Activated T-cell treated with anti-CD3 and anti-CD28 coated beads, Interleukin-2, amount 50 U/mL, for 72 hours (primary cell): ENCODE results near the gene SALL4. TPM values are rescaled to one million over a fixed set of nuclear protein-coding genes. Genes with fewer than 3 reads are reported as not detected.

Experiments
- ATAC-seq, 2 donors: fragments of 150-1000 bp; cut with Tn5 transposase; replicated peaks in 1 of 2; 2 replicates each; pipeline ENCODE4 v1.10.0; 2021; ENCODE audit warnings: moderate library complexity in 2 of 2, mild to moderate bottlenecking in 1 of 2
- DNase-seq, 2 donors: peaks; one replicate each; pipeline ENCODE4 v3.0.0; 2021 to 2022; ENCODE audit warnings: mixed read lengths in 1 of 2
- H3K27ac Mint-ChIP-seq: one replicate; pipeline ENCODE4 v1.8.0; 2022; ENCODE audit warnings: mild to moderate bottlenecking, moderate library complexity, mixed read lengths
- H3K27me3 Mint-ChIP-seq: one replicate; pipeline ENCODE4 v1.8.0; 2022; ENCODE audit warnings: low read depth, mixed read lengths
- H3K36me3 Mint-ChIP-seq, 2 donors: one replicate each; pipeline ENCODE4 v1.8.0; 2022; ENCODE audit warnings: mixed read lengths in 2 of 2, mild to moderate bottlenecking in 1 of 2; ENCODE audit not compliant: insufficient read depth in 2 of 2
- H3K4me1 Mint-ChIP-seq: one replicate; pipeline ENCODE4 v1.8.0; 2022; ENCODE audit warnings: low read depth, mixed read lengths
- H3K4me3 Mint-ChIP-seq, 2 donors: one replicate each; pipeline ENCODE4 v1.8.0; 2022; ENCODE audit warnings: mild to moderate bottlenecking in 2 of 2, mixed read lengths in 2 of 2, moderate library complexity in 2 of 2
- H3K9me3 Mint-ChIP-seq, 2 donors: one replicate each; pipeline ENCODE4 v1.8.0; 2022; ENCODE audit warnings: mixed read lengths in 2 of 2
- total RNA-seq, 2 donors: library from RNA; stranded (reverse); gene quantifications; one replicate each; pipeline ENCODE4 v1.2.3, GENCODE V29; 2022

Gene SALL4
- total RNA-seq, 2 donors from 2014 or later: 0.10 TPM; not detected in 1

DNA sequence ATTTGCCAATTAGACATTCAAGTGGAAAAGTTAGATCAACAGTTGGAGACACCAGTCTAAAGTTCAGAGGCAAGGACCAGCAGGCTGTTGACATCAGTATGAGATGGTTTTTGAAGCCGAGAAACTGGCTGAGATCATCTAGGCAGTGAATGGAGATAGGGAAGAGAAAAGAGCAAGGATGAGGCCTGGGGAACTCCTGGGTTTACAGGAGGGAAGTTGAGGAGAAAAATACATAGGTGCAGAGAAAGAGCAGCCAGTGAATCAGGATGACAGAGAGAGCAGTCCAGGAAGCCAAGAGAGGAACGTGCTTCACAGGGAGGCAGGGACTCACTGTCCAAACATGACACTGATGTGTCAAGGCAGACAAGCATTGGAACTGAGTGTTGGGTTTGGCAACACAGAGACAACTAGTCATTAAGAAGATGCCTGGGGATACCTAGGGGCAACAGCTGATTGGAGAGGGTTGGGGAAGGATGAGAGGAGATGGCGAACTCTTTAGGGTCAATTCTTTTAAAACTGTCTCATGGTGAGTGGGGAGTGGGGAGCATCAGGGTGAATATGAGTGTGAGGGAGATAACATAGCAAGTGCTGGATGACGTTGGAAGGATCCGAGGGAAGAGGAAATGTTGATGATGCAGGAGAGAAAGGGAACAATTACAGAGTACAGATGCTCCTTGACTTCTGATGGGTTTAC, 13.2 kb upstream of the SALL4 start:
- ATAC-seq (no peak), DNase-seq (no peak)
- Mint-ChIP-seq H3K4me3 (no peak overlapping the region), H3K4me1 (no peaks in the 10 kb centered on the region), H3K27ac (no peak overlapping the region), H3K36me3 (no peaks in the 10 kb centered on the region), H3K27me3 (no peaks in the 10 kb centered on the region), H3K9me3 (no peaks in the 10 kb centered on the region)

DNA sequence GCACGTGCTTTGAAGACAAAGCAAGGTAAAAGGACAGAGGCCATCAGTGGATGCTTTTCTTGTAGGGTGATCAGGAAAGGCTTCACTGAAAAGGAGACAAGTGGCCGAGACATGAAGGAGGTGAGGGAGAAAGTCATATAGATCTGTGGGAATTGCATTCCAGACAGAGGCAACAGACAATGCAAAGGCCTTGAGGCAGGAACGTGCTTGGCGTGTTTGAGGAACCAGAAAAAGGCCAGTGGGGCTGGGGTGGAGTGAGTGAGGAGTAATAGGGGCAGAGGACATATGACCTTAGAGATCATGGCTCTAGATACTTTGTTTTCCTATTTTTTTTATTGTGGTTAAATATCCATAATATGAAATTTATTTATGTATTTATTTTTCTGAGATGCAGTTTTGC, 10.5 kb upstream of the SALL4 start:
- H3K27me3 Mint-ChIP-seq: no peaks in the 10 kb centered on the region
- H3K4me3 Mint-ChIP-seq: no peak overlapping the region
- no peak for ATAC-seq
- no peaks in the 10 kb centered on the region for H3K9me3 Mint-ChIP-seq
- no peaks in the 10 kb centered on the region for H3K4me1 Mint-ChIP-seq
- H3K27ac Mint-ChIP-seq: no peak overlapping the region
- no peak for DNase-seq
- H3K36me3 Mint-ChIP-seq: no peaks in the 10 kb centered on the region

DNA sequence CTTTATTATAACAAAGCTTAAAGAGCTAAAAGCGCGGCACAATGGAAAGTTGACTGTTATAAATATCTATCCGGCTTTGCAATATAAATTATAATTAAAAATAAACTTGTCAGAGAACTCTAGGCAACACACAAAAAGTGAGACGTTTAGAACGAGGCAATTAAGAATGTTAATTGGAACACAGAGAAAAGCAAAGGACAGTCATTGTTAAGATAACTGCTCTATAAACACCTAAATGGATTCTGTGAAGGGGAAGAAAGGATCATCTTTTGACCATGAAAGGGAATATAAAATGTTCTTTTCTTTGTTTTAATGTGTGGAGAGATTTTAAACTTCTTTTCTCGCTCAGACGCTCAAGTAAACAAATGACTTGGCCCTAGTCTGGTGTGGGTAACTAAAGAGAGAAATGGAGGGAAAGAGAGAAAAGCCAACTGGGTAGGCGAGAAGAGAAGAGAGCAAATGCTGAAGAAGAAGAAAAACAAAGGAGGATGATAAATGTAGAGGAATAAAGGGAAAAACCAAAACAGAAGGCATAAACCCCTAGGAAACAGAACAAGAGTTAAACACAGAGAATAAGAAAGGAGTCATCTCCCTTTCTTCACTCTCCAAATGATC, 9.3 kb upstream of the SALL4 start:
- no peak for ATAC-seq
- H3K27ac Mint-ChIP-seq: no peak overlapping the region
- DNase-seq: no peak
- H3K36me3 Mint-ChIP-seq: no peaks in the 10 kb centered on the region
- no peaks in the 10 kb centered on the region for H3K4me1 Mint-ChIP-seq
- H3K9me3 Mint-ChIP-seq: no peaks in the 10 kb centered on the region
- H3K4me3 Mint-ChIP-seq: no peak overlapping the region
- no peaks in the 10 kb centered on the region for H3K27me3 Mint-ChIP-seq

- ATAC-seq: no peak
- DNase-seq: no peak
- H3K27me3 Mint-ChIP-seq: peaks cover 2% of the 10 kb centered on the region
- H3K27ac Mint-ChIP-seq: no peak overlapping the region
- H3K9me3 Mint-ChIP-seq: no peaks in the 10 kb centered on the region
- no peaks in the 10 kb centered on the region for H3K36me3 Mint-ChIP-seq
- H3K4me3 Mint-ChIP-seq: no peak overlapping the region
- H3K4me1 Mint-ChIP-seq: no peaks in the 10 kb centered on the region
Measured at GRCh38 chr20:51811042-51811355, 8.7 kb upstream of the SALL4 start.

- ATAC-seq (no peak), DNase-seq (no peak)
- Mint-ChIP-seq H3K4me3 (no peak overlapping the region), H3K27ac (no peak overlapping the region), H3K9me3 (no peaks in the 10 kb centered on the region), H3K27me3 (peaks cover 7% of the 10 kb centered on the region), H3K4me1 (no peaks in the 10 kb centered on the region), H3K36me3 (no peaks in the 10 kb centered on the region)
Measured at GRCh38 chr20:51810155-51811041, 8.1 kb upstream of the SALL4 start.

- no peak overlapping the region for H3K4me3 Mint-ChIP-seq
- no peaks in the 10 kb centered on the region for H3K36me3 Mint-ChIP-seq
- H3K4me1 Mint-ChIP-seq: no peaks in the 10 kb centered on the region
- H3K27me3 Mint-ChIP-seq: peaks cover 23% of the 10 kb centered on the region
- ATAC-seq (no peak), DNase-seq (no peak)
- H3K27ac Mint-ChIP-seq: no peak overlapping the region
- no peaks in the 10 kb centered on the region for H3K9me3 Mint-ChIP-seq
Measured at GRCh38 chr20:51807720-51808250, 5.5 kb upstream of the SALL4 start.

DNA sequence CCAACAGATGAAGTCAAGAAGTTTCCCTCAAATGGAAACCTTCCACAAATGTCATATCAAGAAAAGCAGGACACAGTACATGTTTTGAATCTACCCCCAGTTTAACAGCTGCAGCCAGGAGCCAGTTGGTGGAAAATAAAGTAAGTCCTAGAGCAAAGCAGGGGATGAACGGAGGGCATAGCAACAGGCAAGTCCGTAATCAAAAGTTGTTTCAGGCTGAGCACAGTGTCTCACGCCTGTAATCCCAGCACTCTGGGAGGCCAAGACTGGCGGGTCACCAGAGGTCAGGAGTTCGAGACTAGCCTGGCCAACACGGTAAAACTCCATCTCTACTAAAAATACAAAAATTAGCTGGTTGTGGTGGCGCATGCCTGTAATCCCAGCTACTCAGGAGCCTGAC, 2.4 kb upstream of the SALL4 start:
- ATAC-seq: no peak
- H3K4me3 Mint-ChIP-seq: no peak overlapping the region
- no peaks in the 10 kb centered on the region for H3K36me3 Mint-ChIP-seq
- H3K9me3 Mint-ChIP-seq: no peaks in the 10 kb centered on the region
- H3K27me3 Mint-ChIP-seq: peaks cover 51% of the 10 kb centered on the region
- H3K27ac Mint-ChIP-seq: no peak overlapping the region
- peaks cover 5% of the 10 kb centered on the region for H3K4me1 Mint-ChIP-seq
- no peak for DNase-seq

DNA sequence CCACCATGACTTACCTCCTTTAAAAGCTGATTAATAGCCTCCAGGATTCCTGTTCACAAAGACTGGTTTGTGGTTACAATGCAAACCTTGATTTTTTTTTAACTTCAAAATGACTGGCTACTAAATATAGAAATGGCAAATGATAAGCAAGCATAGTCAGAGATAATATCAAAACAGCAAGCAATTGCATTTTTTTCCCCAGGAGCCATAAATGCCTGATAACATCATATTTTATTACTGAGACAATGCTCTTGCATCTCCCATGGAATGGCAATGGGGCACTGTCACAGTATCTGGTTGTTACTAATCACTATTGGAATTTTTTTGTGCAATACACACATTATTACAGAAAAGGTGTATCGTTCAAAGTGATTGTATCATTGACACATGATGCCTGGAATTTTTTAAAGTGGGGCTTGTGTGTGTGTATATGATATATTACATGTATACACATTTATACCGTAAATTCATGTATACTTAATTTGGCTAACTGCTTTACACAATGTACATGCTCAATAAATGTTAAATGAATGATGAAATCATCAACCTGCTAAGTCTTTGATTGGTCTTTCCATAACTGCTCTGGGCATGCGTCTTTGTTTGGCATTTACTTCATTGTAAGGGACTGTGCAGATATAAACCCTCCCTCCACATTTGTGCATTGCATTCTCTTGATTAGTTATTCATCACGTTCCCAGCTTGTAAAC, 980 bp upstream of the SALL4 start:
- no peak for DNase-seq
- peaks cover 65% of the 10 kb centered on the region for H3K27me3 Mint-ChIP-seq
- H3K27ac Mint-ChIP-seq: no peak overlapping the region
- no peaks in the 10 kb centered on the region for H3K9me3 Mint-ChIP-seq
- ATAC-seq: no peak
- peaks cover 5% of the 10 kb centered on the region for H3K4me1 Mint-ChIP-seq
- H3K4me3 Mint-ChIP-seq: no peak overlapping the region
- no peaks in the 10 kb centered on the region for H3K36me3 Mint-ChIP-seq

GRCh38 chr20:51801823-51802123, 548 bp downstream of the SALL4 start:
- Mint-ChIP-seq H3K36me3 (no peaks in the 10 kb centered on the region), H3K27me3 (peaks cover 73% of the 10 kb centered on the region), H3K4me3 (no peak overlapping the region), H3K9me3 (no peaks in the 10 kb centered on the region), H3K4me1 (peaks cover 5% of the 10 kb centered on the region), H3K27ac (no peak overlapping the region)
- DNase-seq (no peak), ATAC-seq (no peak)

DNA sequence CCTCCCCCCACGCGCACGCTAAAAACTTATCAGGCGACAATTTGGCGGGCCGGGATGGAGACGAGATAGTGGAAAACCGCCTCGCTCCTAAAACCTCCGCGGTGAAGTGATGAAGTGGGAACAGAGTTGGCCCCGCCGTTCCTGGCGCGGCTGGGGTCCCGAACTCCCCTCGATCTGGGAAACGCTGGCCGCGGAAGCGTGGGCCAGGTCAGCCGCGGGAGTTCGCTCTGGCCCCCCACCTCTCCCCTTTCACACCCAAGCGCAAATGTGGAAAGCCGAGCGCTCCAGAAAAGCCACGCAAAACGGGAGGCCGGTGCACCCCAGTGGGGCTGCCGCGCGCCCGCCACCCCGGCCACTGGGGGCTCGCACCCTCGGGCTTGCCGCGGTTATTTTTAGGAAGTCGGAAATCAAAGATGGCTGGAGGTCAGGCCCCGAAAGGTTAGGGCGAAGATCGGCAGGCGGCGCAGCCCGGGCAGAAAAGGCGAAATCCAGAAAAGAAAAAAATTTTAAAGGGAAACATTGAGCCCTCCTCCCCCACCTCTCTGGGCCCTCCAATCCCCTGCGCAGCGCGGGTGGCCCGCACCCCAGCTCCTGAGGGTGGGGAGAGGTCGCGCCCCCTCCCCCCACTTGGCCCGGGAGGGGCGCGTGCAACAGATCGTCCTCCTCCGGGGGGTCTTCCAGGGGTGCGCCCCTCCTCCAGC, 1.0 kb downstream of the SALL4 start:
- no peaks in the 10 kb centered on the region for H3K36me3 Mint-ChIP-seq
- no peak for ATAC-seq
- DNase-seq: no peak
- H3K4me1 Mint-ChIP-seq: peaks cover 5% of the 10 kb centered on the region
- H3K9me3 Mint-ChIP-seq: no peaks in the 10 kb centered on the region
- H3K27me3 Mint-ChIP-seq: peaks cover 76% of the 10 kb centered on the region
- H3K4me3 Mint-ChIP-seq: peak overlapping the region; percentile 71 to 75
- H3K27ac Mint-ChIP-seq: no peak overlapping the region

GRCh38 chr20:51800872-51801121, 1.5 kb downstream of the SALL4 start:
- H3K4me3 Mint-ChIP-seq: peak overlapping the region; percentile 71 to 75
- H3K27me3 Mint-ChIP-seq: peaks cover 76% of the 10 kb centered on the region
- peak in 1 of 2 donors; percentile 4 for DNase-seq
- H3K27ac Mint-ChIP-seq: no peak overlapping the region
- no peaks in the 10 kb centered on the region for H3K36me3 Mint-ChIP-seq
- ATAC-seq: no peak
- peaks cover 5% of the 10 kb centered on the region for H3K4me1 Mint-ChIP-seq
- no peaks in the 10 kb centered on the region for H3K9me3 Mint-ChIP-seq

DNA sequence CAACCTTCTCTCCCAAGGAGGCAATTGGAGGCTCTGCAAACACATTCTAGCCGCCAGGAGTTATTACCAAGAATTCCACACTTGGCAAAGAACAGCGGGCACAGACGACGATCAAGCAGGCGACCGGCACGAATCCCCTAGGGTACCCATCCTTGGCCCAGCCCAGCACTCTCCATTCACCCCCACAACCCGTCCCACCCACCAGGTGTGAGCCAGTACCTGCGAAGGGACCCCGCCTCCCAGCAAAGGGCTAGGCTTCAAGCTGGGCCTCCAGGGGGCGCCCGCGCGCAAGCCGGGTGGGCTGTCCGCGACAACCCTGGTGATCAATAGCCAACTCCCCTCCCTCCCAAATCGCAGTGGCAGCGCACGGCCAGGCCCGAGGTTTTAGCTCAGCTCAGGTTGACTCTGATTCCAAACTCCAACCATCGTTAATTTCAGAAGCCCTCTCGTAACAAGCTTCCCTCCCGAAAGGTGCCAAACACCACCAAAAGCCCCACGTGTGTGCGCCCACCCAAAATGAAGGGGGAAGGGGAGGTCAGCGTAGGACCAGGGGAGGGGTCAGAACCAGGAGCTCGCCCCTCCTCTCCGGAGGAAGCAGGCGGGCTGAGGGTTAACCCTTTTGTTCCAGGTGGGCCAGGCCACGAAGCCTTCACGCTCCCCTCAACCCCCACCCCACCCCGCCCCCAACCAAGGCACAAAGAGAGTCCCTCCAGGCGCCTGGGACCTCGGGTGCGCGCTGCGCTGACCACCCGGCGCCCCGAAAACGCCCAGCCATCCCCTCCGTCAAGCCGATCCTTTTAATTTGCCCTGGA, 2.1 kb downstream of the SALL4 start:
- peaks cover 5% of the 10 kb centered on the region for H3K4me1 Mint-ChIP-seq
- no peaks in the 10 kb centered on the region for H3K9me3 Mint-ChIP-seq
- H3K27me3 Mint-ChIP-seq: peaks cover 74% of the 10 kb centered on the region
- H3K4me3 Mint-ChIP-seq: peak overlapping the region; percentile 75 to 76
- no peaks in the 10 kb centered on the region for H3K36me3 Mint-ChIP-seq
- H3K27ac Mint-ChIP-seq: peak overlapping the region; percentile 38
- ATAC-seq (peak; percentile 75 to 80), DNase-seq (peak; percentile 78 to 84)
